ENCODE data around the gene KDM2B.
A peak's percentile ranks its signal among the peaks of the same experiment; 100 is the strongest.

The KDM2B gene

DNA sequence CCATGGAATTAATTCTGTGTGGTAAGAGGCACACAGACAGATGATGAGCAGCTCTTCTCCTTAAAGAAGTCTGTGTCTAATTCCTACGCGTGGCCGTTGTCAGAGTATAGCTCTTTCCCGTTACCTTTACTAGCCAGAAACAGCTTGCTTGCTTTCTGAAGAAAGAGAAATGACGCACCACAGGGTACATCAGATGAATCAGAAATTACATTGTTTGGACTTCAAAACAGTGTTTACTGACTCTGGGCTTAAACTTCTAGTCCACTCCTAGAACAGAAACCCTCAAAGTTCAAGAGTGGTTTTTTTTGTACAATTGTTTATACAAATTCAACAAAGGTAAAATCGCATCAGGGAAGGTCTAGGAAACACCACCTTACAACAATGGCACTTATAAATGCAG lies 151.9 kb downstream of the KDM2B start:
- Histone ChIP-seq H3K27me3 (ENCODE audit: low read depth, low read length) (no peaks in the 10 kb centered on the region), H3K27ac (ENCODE audit: low read length) (no peak overlapping the region), H3K4me3 (ENCODE audit: low read length) (no peak overlapping the region), H4K20me1 (ENCODE audit: insufficient read depth, low read length) (peaks cover 69% of the 10 kb centered on the region), H3K36me3 (replicated peaks; ENCODE audit: low read depth, low read length) (peaks cover 85% of the 10 kb centered on the region), H3K9ac (ENCODE audit: low read length) (no peak overlapping the region), H3K4me2 (ENCODE audit: low read length) (no peak overlapping the region), H3K9me3 (ENCODE audit: insufficient read depth, low read length) (no peaks in the 10 kb centered on the region), H2AFZ (ENCODE audit: low read depth, low read length) (no peak overlapping the region), H3K79me2 (ENCODE audit: low read length) (peaks cover 42% of the 10 kb centered on the region), H3K4me1 (ENCODE audit: low read length) (peaks cover 26% of the 10 kb centered on the region)
- TF ChIP-seq CTCF (IDR thresholded peaks at IDR 0.05; ENCODE audit: low read depth, low read length) (no peak), EZH2phosphoT487 (IDR thresholded peaks at IDR 0.05; ENCODE audit: low read depth) (no peak)

DNA sequence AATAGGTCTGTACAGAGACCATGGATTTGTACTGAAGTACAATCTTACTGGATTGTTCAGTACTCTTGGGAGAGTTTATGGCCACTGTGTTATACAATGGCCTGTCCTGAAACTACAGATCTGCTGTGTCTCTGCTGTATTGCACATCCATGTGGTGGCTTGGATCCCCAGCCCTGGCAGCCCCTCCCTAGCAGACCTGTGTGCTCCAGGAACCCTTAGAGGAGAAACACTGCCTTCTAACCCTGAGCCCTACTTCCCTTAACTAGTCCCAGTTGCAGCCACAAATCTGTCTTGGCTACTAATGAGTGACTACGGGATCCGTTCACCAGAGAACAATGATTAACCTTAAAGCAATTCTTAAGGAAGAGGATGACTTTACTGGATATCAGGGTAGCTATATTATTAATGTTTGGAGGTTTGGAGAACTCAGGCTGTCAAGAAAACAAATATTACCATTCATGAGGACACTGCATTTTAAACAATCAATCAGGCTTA lies 153.2 kb downstream of the KDM2B start:
- no peaks in the 10 kb centered on the region for H3K27me3 ChIP-seq (ENCODE audit: low read depth, low read length)
- peaks cover 65% of the 10 kb centered on the region for H4K20me1 ChIP-seq (ENCODE audit: insufficient read depth, low read length)
- no peaks in the 10 kb centered on the region for H3K9me3 ChIP-seq (ENCODE audit: insufficient read depth, low read length)
- TF ChIP-seq EZH2phosphoT487 (IDR thresholded peaks at IDR 0.05; ENCODE audit: low read depth), result no peak
- no peak for TF ChIP-seq CTCF (IDR thresholded peaks at IDR 0.05; ENCODE audit: low read depth, low read length)
- H3K79me2 ChIP-seq (ENCODE audit: low read length), result peaks cover 42% of the 10 kb centered on the region
- H3K4me3 ChIP-seq (ENCODE audit: low read length), result no peak overlapping the region
- peaks cover 85% of the 10 kb centered on the region for H3K36me3 ChIP-seq (replicated peaks; ENCODE audit: low read depth, low read length)
- H3K27ac ChIP-seq (ENCODE audit: low read length), result no peak overlapping the region
- no peak overlapping the region for H3K9ac ChIP-seq (ENCODE audit: low read length)
- no peak overlapping the region for H3K4me2 ChIP-seq (ENCODE audit: low read length)
- peaks cover 26% of the 10 kb centered on the region for H3K4me1 ChIP-seq (ENCODE audit: low read length)
- H2AFZ ChIP-seq (ENCODE audit: low read depth, low read length), result no peak overlapping the region

GRCh38 chr12:121424624-121424975 lies 156.2 kb downstream of the KDM2B start:
- peak overlapping the region; percentile 71 for H3K27ac ChIP-seq (ENCODE audit: low read length)
- H3K9ac ChIP-seq (ENCODE audit: low read length), result no peak overlapping the region
- peaks cover 86% of the 10 kb centered on the region for H3K36me3 ChIP-seq (replicated peaks; ENCODE audit: low read depth, low read length)

More at GRCh38 chr12:121424624-121424975, 156.2 kb downstream of the KDM2B start:
- H3K27me3 ChIP-seq (ENCODE audit: low read depth, low read length), result no peaks in the 10 kb centered on the region
- no peak overlapping the region for H2AFZ ChIP-seq (ENCODE audit: low read depth, low read length)
- peaks cover 32% of the 10 kb centered on the region for H3K79me2 ChIP-seq (ENCODE audit: low read length)
- no peak overlapping the region for H3K4me2 ChIP-seq (ENCODE audit: low read length)
- TF ChIP-seq EZH2phosphoT487 (IDR thresholded peaks at IDR 0.05; ENCODE audit: low read depth) (no peak), CTCF (IDR thresholded peaks at IDR 0.05; ENCODE audit: low read depth, low read length) (no peak)
- H3K9me3 ChIP-seq (ENCODE audit: insufficient read depth, low read length), result no peaks in the 10 kb centered on the region
- H4K20me1 ChIP-seq (ENCODE audit: insufficient read depth, low read length), result peaks cover 58% of the 10 kb centered on the region
- no peak overlapping the region for H3K4me3 ChIP-seq (ENCODE audit: low read length)
- peaks cover 26% of the 10 kb centered on the region for H3K4me1 ChIP-seq (ENCODE audit: low read length)

All from OCI-LY3 (cell line).